ENCODE data around the gene CNOT6. TPM values are rescaled to one million over a fixed set of nuclear protein-coding genes. Genes with fewer than 3 reads are reported as not detected.

Gene CNOT6
- total RNA-seq, 1 experiment from 2014 or later = 20.9 TPM

- DNase-seq (ENCODE audit: low read depth) = no peak
Measured at GRCh38 chr5:180563994-180564393, 69.8 kb downstream of the CNOT6 start.

GRCh38 chr5:180568914-180569313 lies 74.7 kb downstream of the CNOT6 start:
- DNase-seq (ENCODE audit: low read depth) = no peak

GRCh38 chr5:180575571-180575970 lies 81.4 kb downstream of the CNOT6 start:
- DNase-seq (ENCODE audit: low read depth) = no peak

- DNase-seq (ENCODE audit: low read depth) = no peak
Measured at GRCh38 chr5:180580681-180581080, 86.5 kb downstream of the CNOT6 start.

GRCh38 chr5:180583738-180584137 lies 89.6 kb downstream of the CNOT6 start:
- DNase-seq (ENCODE audit: low read depth) = no peak

GRCh38 chr5:180586204-180586603 lies 92.0 kb downstream of the CNOT6 start:
- no peak for DNase-seq (ENCODE audit: low read depth)

GRCh38 chr5:180586870-180587269 lies 92.7 kb downstream of the CNOT6 start:
- no peak for DNase-seq (ENCODE audit: low read depth)

GRCh38 chr5:180589771-180590542 lies 95.8 kb downstream of the CNOT6 start:
- no peak for DNase-seq (ENCODE audit: low read depth)

GRCh38 chr5:180590543-180591310 lies 96.5 kb downstream of the CNOT6 start:
- DNase-seq (ENCODE audit: low read depth) = no peak

GRCh38 chr5:180591311-180591887 lies 97.2 kb downstream of the CNOT6 start, which contains the start of gene SCGB3A1:
Gene SCGB3A1, minus strand, starts transcription at chr5:180591499. Its CDS starts 37 bp downstream, at chr5:180591462.
- DNase-seq (ENCODE audit: low read depth) = no peak

GRCh38 chr5:180592176-180592575 lies 98.0 kb downstream of the CNOT6 start:
- DNase-seq (ENCODE audit: low read depth) = no peak

GRCh38 chr5:180593446-180594206 lies 99.4 kb downstream of the CNOT6 start:
- no peak for DNase-seq (ENCODE audit: low read depth)

- DNase-seq (ENCODE audit: low read depth) = no peak
Measured at GRCh38 chr5:180594311-180595045, 100.3 kb downstream of the CNOT6 start.

- no peak for DNase-seq (ENCODE audit: low read depth)
Measured at GRCh38 chr5:180595046-180595379, 100.8 kb downstream of the CNOT6 start.

GRCh38 chr5:180595381-180596114 lies 101.4 kb downstream of the CNOT6 start:
- no peak for DNase-seq (ENCODE audit: low read depth)

GRCh38 chr5:180596115-180596667 lies 102.0 kb downstream of the CNOT6 start:
- DNase-seq (ENCODE audit: low read depth) = no peak

- DNase-seq (ENCODE audit: low read depth) = no peak
Measured at GRCh38 chr5:180596668-180597231, 102.6 kb downstream of the CNOT6 start.

- no peak for DNase-seq (ENCODE audit: low read depth)
Measured at GRCh38 chr5:180598316-180598701, 104.1 kb downstream of the CNOT6 start.

GRCh38 chr5:180598797-180599589 lies 104.8 kb downstream of the CNOT6 start:
- DNase-seq (ENCODE audit: low read depth) = no peak

Data from HT1080 (cell line).